Neural progenitor cell (in vitro differentiated cells): ENCODE results near the gene GGN. TPM values are rescaled to one million over a fixed set of nuclear protein-coding genes. Genes with fewer than 3 reads are reported as not detected.

Experiments used
- DNase-seq: peaks from one replicate; pipeline ENCODE4 v3.0.0-alpha.2; 2016; ENCODE audit warnings: low spot score
- H2AFZ ChIP-seq: fragments of 200-600 bp; sonication (generic); replicated peaks from 2 replicates; pipeline ENCODE4 v1.6.1; 2016; ENCODE audit warnings: antibody characterized with exemption
- H3F3A ChIP-seq: fragments of 200-600 bp; sonication (generic); 2 replicates; pipeline ENCODE4 v1.6.1; 2016; ENCODE audit warnings: antibody characterized with exemption, low read depth
- H3K27ac ChIP-seq: fragments of 200-600 bp; sonication (generic); 2 replicates; pipeline ENCODE4 v1.5.1; 2016; ENCODE audit warnings: mild to moderate bottlenecking
- H3K27me3 ChIP-seq: fragments of 200-600 bp; sonication (generic); 2 replicates; pipeline ENCODE4 v1.6.1; 2016; ENCODE audit warnings: mild to moderate bottlenecking, moderate library complexity
- H3K36me3 ChIP-seq: fragments of 200-600 bp; sonication (generic); 2 replicates; pipeline ENCODE4 v1.5.1; 2016
- H3K4me1 ChIP-seq: fragments of 200-600 bp; sonication (generic); 2 replicates; pipeline ENCODE4 v1.6.1; 2016; ENCODE audit warnings: mixed run types
- H3K4me2 ChIP-seq: fragments of 200-600 bp; sonication (generic); 2 replicates; pipeline ENCODE4 v1.6.1; 2016
- H3K4me3 ChIP-seq: fragments of 200-600 bp; sonication (generic); 2 replicates; pipeline ENCODE4 v1.5.1; 2016
- H3K79me2 ChIP-seq: fragments of 200-600 bp; sonication (generic); 2 replicates; pipeline ENCODE4 v1.6.1; 2016; ENCODE audit warnings: low read depth
- H3K9ac ChIP-seq: fragments of 200-600 bp; sonication (generic); 2 replicates; pipeline ENCODE4 v1.6.1; 2016
- H3K9me3 ChIP-seq: fragments of 200-600 bp; sonication (generic); 2 replicates; pipeline ENCODE4 v1.5.1; 2016; ENCODE audit warnings: low read depth
- H4K20me1 ChIP-seq: fragments of 200-600 bp; sonication (generic); 2 replicates; pipeline ENCODE4 v1.6.1; 2016; ENCODE audit warnings: low read depth
- H3K27ac Mint-ChIP-seq: 3 replicates; pipeline ENCODE4 v1.8.0; 2021; ENCODE audit warnings: mixed read lengths
- H3K27me3 Mint-ChIP-seq: 2 replicates; pipeline ENCODE4 v1.8.0; 2022; ENCODE audit warnings: low read depth, mild to moderate bottlenecking, inconsistent platforms, moderate library complexity, mixed read lengths; ENCODE audit not compliant: insufficient read depth
- H3K36me3 Mint-ChIP-seq: 3 replicates; pipeline ENCODE4 v1.8.0; 2021; ENCODE audit warnings: mixed read lengths
- H3K4me1 Mint-ChIP-seq: 3 replicates; pipeline ENCODE4 v1.8.0; 2021; ENCODE audit warnings: mixed read lengths
- H3K4me3 Mint-ChIP-seq: 3 replicates; pipeline ENCODE4 v1.8.0; 2021; ENCODE audit warnings: mild to moderate bottlenecking, moderate library complexity, mixed read lengths
- H3K9me3 Mint-ChIP-seq: 3 replicates; pipeline ENCODE4 v1.8.0; 2020; ENCODE audit warnings: mixed read lengths
- EZH2 ChIP-seq: fragments of 200-600 bp; sonication (generic); IDR thresholded peaks from 2 replicates; pipeline ENCODE4 v1.6.1; 2017; ENCODE audit warnings: antibody characterized with exemption, mild to moderate bottlenecking, moderate library complexity
- EZH2phosphoT487 ChIP-seq: fragments of 200-600 bp; sonication (generic); IDR thresholded peaks from 2 replicates; pipeline ENCODE4 v1.6.1; 2017; ENCODE audit warnings: antibody characterized with exemption
- total RNA-seq: library from RNA; depleted of rRNA; stranded (reverse); fragments of >200 nt; gene quantifications from 2 replicates; pipeline ENCODE4 v1.2.3, GENCODE V29; 2015; ENCODE audit warnings: low replicate concordance
- TF ChIP-seq, protein P1 (sequence below): fragments of 200-600 bp; sonication (generic); IDR thresholded peaks from 2 replicates; pipeline ENCODE4 v1.5.1; 2017; ENCODE audit warnings: antibody characterized with exemption, mild to moderate bottlenecking

Gene GGN
- total RNA-seq, 1 donor from 2014 or later: not detected

DNA sequence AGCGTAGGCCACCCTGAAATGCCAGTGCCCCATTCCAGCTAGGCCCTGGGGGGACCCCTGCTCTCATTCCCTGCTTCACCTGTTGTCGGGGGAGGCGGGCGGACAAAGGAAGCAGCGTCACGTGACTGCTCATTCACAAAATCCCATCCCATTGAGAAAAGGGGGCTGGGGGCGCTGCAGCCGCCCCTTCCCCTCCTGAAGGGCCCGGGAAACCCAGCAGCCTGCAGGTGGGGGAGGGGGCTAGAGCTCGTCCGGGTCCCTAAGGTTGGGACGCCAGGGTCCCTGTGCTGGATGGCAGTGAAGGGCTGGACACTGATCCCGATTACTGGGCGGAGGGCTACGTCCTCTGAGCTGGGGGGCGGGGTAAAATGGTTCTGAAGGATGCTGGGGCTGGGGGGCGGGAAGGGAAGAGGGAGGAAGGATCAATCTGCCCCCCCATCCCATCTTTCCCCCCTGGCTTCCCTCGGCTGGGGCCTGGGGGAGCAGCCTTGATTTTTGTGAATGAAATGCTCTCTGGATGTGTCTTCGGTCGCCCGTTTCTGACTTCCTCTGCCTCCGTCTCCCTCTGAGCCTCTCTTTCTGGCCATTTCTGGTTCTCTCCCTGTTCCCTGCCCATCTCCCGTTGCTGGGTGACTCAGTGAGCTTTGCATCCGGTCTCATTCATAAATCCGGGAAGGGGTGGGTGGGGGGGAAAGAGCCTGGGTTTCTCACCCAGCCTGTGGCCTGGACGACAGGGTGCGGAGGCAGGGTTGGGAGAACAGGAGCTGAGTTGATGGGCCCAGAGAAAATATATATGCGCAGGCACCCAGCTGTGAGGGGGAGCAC lies 1.5 kb upstream of the GGN start:
- Mint-ChIP-seq H3K9me3 (no peaks in the 10 kb centered on the region), H3K27ac (peak overlapping the region; percentile 86), H3K4me3 (peak overlapping the region; percentile 93), H3K27me3 (peaks cover 9% of the 10 kb centered on the region), H3K36me3 (peaks cover 19% of the 10 kb centered on the region), H3K4me1 (peaks cover 23% of the 10 kb centered on the region)
- no peaks in the 10 kb centered on the region for H3K36me3 ChIP-seq
- H3F3A ChIP-seq: peaks cover 30% of the 10 kb centered on the region
- peak; percentile 72 for DNase-seq
- TF ChIP-seq EZH2: no peak
- TF ChIP-seq, protein P1, sequence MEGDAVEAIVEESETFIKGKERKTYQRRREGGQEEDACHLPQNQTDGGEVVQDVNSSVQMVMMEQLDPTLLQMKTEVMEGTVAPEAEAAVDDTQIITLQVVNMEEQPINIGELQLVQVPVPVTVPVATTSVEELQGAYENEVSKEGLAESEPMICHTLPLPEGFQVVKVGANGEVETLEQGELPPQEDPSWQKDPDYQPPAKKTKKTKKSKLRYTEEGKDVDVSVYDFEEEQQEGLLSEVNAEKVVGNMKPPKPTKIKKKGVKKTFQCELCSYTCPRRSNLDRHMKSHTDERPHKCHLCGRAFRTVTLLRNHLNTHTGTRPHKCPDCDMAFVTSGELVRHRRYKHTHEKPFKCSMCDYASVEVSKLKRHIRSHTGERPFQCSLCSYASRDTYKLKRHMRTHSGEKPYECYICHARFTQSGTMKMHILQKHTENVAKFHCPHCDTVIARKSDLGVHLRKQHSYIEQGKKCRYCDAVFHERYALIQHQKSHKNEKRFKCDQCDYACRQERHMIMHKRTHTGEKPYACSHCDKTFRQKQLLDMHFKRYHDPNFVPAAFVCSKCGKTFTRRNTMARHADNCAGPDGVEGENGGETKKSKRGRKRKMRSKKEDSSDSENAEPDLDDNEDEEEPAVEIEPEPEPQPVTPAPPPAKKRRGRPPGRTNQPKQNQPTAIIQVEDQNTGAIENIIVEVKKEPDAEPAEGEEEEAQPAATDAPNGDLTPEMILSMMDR: no peak
- no peak for TF ChIP-seq EZH2phosphoT487
- H3K9ac ChIP-seq: no peak overlapping the region
- H3K4me3 ChIP-seq: peak overlapping the region; percentile 75
- H4K20me1 ChIP-seq: peaks cover 35% of the 10 kb centered on the region
- peak overlapping the region; percentile 77 for H2AFZ ChIP-seq
- H3K27ac ChIP-seq: no peak overlapping the region
- no peaks in the 10 kb centered on the region for H3K79me2 ChIP-seq
- peaks cover 4% of the 10 kb centered on the region for H3K4me1 ChIP-seq
- H3K4me2 ChIP-seq: peak overlapping the region; percentile 86
- H3K27me3 ChIP-seq: peaks cover 38% of the 10 kb centered on the region
- H3K9me3 ChIP-seq: no peaks in the 10 kb centered on the region

DNA sequence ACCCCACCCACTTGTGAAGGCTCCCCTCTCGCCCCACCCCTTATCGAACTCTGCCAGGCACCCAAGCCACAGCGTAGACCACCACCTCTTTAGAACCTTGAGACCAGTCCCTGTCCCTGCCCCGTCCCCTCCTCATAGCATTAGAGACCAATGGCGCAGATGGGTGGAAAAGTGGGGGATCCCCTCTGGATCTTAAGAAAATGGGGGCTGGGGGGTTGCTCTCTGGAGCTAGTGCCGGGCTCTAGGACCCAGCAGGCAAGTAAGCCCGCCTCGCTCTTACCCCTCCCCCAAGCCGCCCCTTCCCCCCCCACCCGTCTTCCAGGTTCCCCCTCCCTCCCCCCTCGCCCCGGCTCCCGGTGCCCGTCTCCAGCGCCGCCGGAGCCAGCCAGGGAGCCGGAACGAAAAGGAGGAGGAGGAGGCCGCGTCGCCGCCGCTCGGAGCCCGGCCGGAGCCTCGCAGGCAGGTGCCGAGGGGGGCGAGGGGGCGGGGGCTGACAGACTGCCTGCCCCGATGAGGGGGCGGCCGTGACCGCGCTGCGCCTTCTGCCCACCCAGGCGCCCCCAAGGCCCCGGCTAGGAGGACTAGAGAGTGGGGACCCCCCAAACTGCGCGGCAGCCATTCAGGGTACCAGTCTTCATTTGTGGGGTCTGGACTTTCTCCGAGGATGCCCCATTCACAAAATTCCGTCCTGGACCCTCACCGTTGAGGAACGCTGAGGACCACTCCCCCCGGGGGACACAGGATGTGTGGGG lies 691 bp upstream of the GGN start, which contains the start of gene SPRED3:
TSS of gene SPRED3 (plus strand) at position 349 of the 752 bp plus-strand sequence. CDS start 1,606 bp downstream, outside the sequence.
- TF ChIP-seq, protein P1: no peak
- TF ChIP-seq EZH2: no peak
- no peak for TF ChIP-seq EZH2phosphoT487
- Histone ChIP-seq H3K9ac (no peak within 1 kb of the TSS), H3K4me3 (peak within 1 kb of the TSS; percentile 75), H3K27me3 (peaks cover 38% of the 10 kb centered on the region), H4K20me1 (peaks cover 38% of the 10 kb centered on the region), H2AFZ (peak within 1 kb of the TSS; percentile 77), H3K36me3 (no peaks in the 10 kb centered on the region), H3F3A (peaks cover 26% of the 10 kb centered on the region), H3K4me2 (peak within 1 kb of the TSS; percentile 86), H3K79me2 (no peaks in the 10 kb centered on the region), H3K27ac (no peak within 1 kb of the TSS), H3K4me1 (peaks cover 4% of the 10 kb centered on the region), H3K9me3 (no peaks in the 10 kb centered on the region)
- DNase-seq: peak; percentile 91
- Mint-ChIP-seq H3K27me3 (peaks cover 7% of the 10 kb centered on the region), H3K27ac (peak within 1 kb of the TSS; percentile 86), H3K4me1 (peaks cover 23% of the 10 kb centered on the region), H3K4me3 (peak within 1 kb of the TSS; percentile 93), H3K36me3 (peaks cover 12% of the 10 kb centered on the region), H3K9me3 (no peaks in the 10 kb centered on the region)

DNA sequence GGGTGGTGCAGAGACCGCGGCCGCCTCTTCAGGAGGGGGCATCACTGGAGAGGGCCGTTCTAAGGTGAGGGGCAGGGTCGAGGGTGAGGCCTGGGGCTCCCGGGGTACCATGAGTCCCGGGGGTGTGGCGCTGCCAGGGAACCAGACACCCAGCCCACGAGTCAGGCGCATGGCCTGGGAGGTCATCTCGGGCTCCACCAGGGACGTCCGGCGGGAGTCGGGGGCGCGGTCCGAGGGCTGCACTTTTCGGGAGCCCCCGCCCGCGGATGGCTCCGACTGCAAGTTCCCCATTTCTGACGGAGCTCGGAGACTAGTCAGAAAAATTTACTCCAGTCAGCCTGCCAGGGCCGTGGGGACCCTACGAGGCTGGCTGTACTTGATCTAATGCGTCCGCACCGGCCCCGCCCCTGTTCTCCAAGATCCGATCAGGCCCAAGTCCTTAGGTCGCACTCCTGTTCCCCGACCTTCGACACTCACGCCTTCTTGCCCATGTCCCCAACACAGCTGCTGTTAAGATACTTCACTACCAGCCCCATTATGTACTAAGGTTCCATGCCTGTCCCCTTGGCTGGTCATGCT lies 774 bp downstream of the GGN start:
- no peak overlapping the region for H3K27ac ChIP-seq
- no peak overlapping the region for H3K9ac ChIP-seq
- peaks cover 4% of the 10 kb centered on the region for H3K4me1 ChIP-seq
- no peak overlapping the region for H2AFZ ChIP-seq
- H3F3A ChIP-seq: peaks cover 22% of the 10 kb centered on the region
- H3K79me2 ChIP-seq: no peaks in the 10 kb centered on the region
- Mint-ChIP-seq H3K4me3 (peak overlapping the region; percentile 90), H3K9me3 (no peaks in the 10 kb centered on the region), H3K27me3 (peaks cover 7% of the 10 kb centered on the region), H3K36me3 (peaks cover 13% of the 10 kb centered on the region), H3K4me1 (peaks cover 20% of the 10 kb centered on the region), H3K27ac (peak overlapping the region; percentile 86)
- H3K4me3 ChIP-seq: peak overlapping the region; percentile 75
- H3K9me3 ChIP-seq: no peaks in the 10 kb centered on the region
- H3K27me3 ChIP-seq: peaks cover 38% of the 10 kb centered on the region
- no peaks in the 10 kb centered on the region for H3K36me3 ChIP-seq
- no peak for TF ChIP-seq EZH2
- TF ChIP-seq, protein P1: no peak
- H3K4me2 ChIP-seq: peak overlapping the region; percentile 73
- H4K20me1 ChIP-seq: peaks cover 38% of the 10 kb centered on the region
- no peak for DNase-seq
